Uterus (tissue), 4 donors: ENCODE results near the gene NUTM1. TPM values are rescaled to one million over a fixed set of nuclear protein-coding genes. Genes with fewer than 3 reads are reported as not detected.

Experiments
- DNase-seq, 2 donors: peaks; one replicate each; pipeline ENCODE4 v3.0.0-alpha.2; 2019 to 2020
- H3K27ac ChIP-seq, 2 donors: fragments of 200-600 bp; sonication (generic); 1 replicate in 1 of 2; 2 replicates in 1 of 2; pipeline ENCODE4 v1.5.1; 2016 to 2018
- H3K27me3 ChIP-seq, 2 donors: fragments of 200-600 bp; sonication (generic); one replicate each; pipeline ENCODE4 v1.5.1; 2018 to 2019; ENCODE audit warnings: control low read depth in 1 of 2
- H3K36me3 ChIP-seq, 2 donors: fragments of 200-600 bp; sonication (generic); one replicate each; pipeline ENCODE4 v1.5.1; 2019; ENCODE audit warnings: control low read depth in 1 of 2
- H3K4me1 ChIP-seq, 2 donors: fragments of 200-600 bp; sonication (generic); one replicate each; pipeline ENCODE4 v1.5.1; 2018 to 2019; ENCODE audit warnings: control low read depth in 1 of 2
- H3K4me3 ChIP-seq, 2 donors: fragments of 200-600 bp; sonication (generic); 1 replicate in 1 of 2; 2 replicates in 1 of 2; pipeline ENCODE4 v1.5.1; 2018 to 2019; ENCODE audit warnings: mild to moderate bottlenecking in 1 of 2
- H3K9me3 ChIP-seq, 2 donors: fragments of 200-600 bp; sonication (generic); one replicate each; pipeline ENCODE4 v1.5.1; 2019; ENCODE audit warnings: control low read depth in 1 of 2
- POLR2A ChIP-seq, 2 donors: fragments of 450-650 bp; IDR thresholded peaks; one replicate each; pipeline ENCODE4 v1.6.1; 2016; ENCODE audit warnings: antibody characterized with exemption in 2 of 2, mild to moderate bottlenecking in 1 of 2, moderate library complexity in 1 of 2
- intact Hi-C: fragments of 100-400 bp; cut with DNase I; formaldehyde crosslinking; loops from one replicate; pipeline ENCODE4 v1.15.1; 2023; ENCODE audit warnings: low total_unique reads
- total RNA-seq, 4 donors: library from RNA; depleted of rRNA in 3 of 4; stranded (reverse); fragments of >200 nt in 3 of 4; gene quantifications; one replicate each; pipeline versions ENCODE4 v1.1.0 to v1.2.4, GENCODE V29; 2014 to 2023
- TF ChIP-seq, protein P1 (sequence below), 4 experiments: fragments of 200-600 bp in 2 of 4; fragments of 450-650 bp in 2 of 4; sonication (generic) in 2 of 4; IDR thresholded peaks; one replicate each; pipeline ENCODE4 v1.5.1; 2016 to 2019; ENCODE audit warnings: antibody characterized with exemption in 4 of 4, mild to moderate bottlenecking in 2 of 4, moderate library complexity in 1 of 4
- donor health status: DM: yes; HTN: yes; CAD: no.

NUTM1 gene
- total RNA-seq, 4 donors from 2014 or later: not detected

DNA sequence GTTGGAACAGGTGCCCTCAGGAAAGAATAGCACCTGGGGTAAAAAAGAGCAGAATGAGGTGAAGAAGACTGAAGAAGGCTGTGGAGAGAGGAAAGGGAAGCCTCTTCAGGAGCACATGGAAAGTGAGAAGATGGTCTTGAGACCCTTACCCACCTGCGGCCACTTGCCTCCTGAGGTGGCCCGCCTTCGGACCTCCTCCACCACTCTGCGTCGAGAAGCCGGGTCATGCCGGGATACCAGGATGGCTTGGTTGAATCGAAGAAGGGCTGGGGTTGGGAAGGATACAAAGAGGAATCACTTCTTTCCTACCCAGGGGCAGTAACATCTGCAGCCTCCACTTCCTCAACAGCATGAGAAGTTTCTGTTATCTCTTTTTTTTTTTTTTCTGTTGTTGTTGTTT lies 20.9 kb downstream of the NUTM1 start:
- H3K27ac ChIP-seq: no peak overlapping the region
- no peaks in the 10 kb centered on the region for H3K9me3 ChIP-seq
- no peak for DNase-seq
- no peaks in the 10 kb centered on the region for H3K36me3 ChIP-seq
- H3K4me3 ChIP-seq: no peak overlapping the region
- no peaks in the 10 kb centered on the region for H3K27me3 ChIP-seq
- TF ChIP-seq, protein P1, sequence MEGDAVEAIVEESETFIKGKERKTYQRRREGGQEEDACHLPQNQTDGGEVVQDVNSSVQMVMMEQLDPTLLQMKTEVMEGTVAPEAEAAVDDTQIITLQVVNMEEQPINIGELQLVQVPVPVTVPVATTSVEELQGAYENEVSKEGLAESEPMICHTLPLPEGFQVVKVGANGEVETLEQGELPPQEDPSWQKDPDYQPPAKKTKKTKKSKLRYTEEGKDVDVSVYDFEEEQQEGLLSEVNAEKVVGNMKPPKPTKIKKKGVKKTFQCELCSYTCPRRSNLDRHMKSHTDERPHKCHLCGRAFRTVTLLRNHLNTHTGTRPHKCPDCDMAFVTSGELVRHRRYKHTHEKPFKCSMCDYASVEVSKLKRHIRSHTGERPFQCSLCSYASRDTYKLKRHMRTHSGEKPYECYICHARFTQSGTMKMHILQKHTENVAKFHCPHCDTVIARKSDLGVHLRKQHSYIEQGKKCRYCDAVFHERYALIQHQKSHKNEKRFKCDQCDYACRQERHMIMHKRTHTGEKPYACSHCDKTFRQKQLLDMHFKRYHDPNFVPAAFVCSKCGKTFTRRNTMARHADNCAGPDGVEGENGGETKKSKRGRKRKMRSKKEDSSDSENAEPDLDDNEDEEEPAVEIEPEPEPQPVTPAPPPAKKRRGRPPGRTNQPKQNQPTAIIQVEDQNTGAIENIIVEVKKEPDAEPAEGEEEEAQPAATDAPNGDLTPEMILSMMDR (IDR thresholded peaks at IDR 0.05): no peak
- TF ChIP-seq POLR2A (IDR thresholded peaks at IDR 0.05): no peak
- intact Hi-C loops: no loop called here
- H3K4me1 ChIP-seq: no peaks in the 10 kb centered on the region

DNA sequence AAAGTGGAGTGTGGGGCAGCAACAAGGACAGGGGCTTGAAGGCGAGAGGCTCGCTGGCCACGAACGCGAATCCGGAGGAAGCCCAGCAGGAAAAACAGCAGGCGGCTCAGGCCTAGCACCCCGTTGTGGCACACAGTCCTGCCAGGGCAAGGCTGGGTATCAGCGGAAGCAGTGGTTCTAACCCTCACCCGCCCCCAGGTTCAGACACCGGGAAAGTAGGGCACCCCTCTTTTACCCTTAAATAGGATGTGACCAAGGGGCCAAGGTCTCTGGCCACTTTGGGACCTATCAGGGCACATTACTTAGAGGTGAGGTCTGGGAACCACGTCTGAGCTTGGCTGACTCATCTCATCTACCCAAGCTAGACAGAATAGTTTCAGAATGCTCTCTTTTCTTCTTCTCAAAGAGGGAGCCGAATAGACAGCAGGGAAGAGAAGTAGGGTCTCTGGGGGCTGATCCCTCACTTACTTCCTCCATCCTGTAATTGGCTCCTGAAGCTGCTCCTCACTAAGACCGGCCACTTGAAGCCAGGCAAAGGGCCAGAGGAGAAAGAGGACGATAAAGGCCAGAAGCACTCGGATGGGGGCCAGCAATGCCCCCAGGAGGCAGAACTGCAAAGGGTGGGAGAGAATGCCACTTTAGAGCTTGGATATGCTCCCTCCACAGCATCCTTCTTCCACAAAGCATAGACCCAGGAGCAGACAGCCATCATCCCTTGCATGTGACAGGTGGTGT lies 22.1 kb downstream of the NUTM1 start:
- Histone ChIP-seq H3K4me1 (no peaks in the 10 kb centered on the region), H3K4me3 (no peak overlapping the region), H3K27ac (peak overlapping the region; percentile 95 to 98), H3K36me3 (no peaks in the 10 kb centered on the region), H3K27me3 (no peaks in the 10 kb centered on the region), H3K9me3 (no peaks in the 10 kb centered on the region)
- DNase-seq: no peak
- intact Hi-C loops: no loop called here
- TF ChIP-seq, protein P1 (IDR thresholded peaks at IDR 0.05): no peak

DNA sequence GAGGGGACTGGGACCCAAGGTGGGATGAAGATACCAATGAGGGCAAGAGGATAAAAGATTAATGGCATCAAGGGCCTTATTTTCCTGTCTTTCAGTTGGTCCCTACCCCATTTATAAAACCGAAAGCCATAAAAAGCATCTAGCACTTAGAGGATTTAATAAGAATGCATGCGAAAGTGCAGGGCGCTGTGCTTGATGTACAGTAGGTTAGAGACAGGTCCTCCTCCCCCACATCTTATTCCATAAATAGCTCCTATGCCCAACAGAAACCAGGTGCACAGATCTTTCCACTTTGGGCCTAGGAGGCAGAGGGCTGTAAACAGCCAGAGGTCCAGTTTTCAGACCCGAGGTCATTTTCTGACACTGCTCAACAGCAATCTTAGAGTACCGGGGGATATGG lies 22.7 kb downstream of the NUTM1 start:
- Histone ChIP-seq H3K36me3 (no peaks in the 10 kb centered on the region), H3K27me3 (no peaks in the 10 kb centered on the region), H3K4me3 (peak overlapping the region; percentile 89 to 97), H3K4me1 (no peaks in the 10 kb centered on the region), H3K9me3 (no peaks in the 10 kb centered on the region), H3K27ac (peak overlapping the region; percentile 95 to 98)
- intact Hi-C loops: no loop called here
- DNase-seq: no peak
- TF ChIP-seq, protein P1 (IDR thresholded peaks at IDR 0.05): no peak
- TF ChIP-seq POLR2A (IDR thresholded peaks at IDR 0.05): no peak

DNA sequence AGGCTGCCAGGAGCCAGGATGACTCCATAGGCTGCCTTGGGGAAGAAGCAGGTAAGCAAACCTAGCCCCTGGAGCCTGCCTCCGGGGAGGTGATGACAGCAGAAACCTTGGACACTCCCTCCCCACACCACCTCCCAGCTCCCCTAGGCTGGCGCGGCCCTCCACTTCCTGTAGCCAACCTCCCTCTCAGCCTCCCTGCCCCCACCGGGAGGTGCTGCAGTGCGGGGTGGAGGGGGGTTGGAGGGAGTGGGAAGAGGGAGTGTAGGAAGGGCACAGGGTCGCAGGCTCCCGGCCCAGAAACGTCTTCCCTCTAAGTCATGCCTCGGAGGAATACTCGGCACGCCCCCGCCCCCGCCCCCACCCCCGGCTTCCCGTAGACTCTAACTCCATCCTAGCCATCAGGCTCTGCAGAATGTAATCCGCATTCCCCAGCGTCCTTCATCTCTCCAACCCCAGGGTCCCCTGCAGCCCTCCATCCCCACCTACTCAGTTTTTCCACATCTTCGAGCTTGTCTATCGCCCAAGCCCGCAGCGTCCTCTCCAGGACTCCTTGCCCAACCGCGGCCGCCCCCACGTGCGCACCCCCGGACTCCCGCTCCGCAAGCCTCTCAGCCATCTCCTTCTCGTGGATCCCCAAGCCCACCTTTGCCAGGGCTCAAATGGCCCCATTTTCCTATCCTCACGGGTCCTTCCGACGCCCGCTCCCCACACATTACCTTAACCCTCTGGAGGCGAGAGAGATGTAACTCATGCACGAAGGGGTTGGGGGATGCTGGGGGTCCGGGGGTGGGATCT lies 23.4 kb downstream of the NUTM1 start:
- no peak for TF ChIP-seq POLR2A (IDR thresholded peaks at IDR 0.05)
- TF ChIP-seq, protein P1 (IDR thresholded peaks at IDR 0.05): no peak
- intact Hi-C loops: no loop called here
- DNase-seq: peak; percentile 59 to 63

More for the DNA sequence above, 23.4 kb downstream of the NUTM1 start:
- no peaks in the 10 kb centered on the region for H3K36me3 ChIP-seq
- H3K27ac ChIP-seq: peak overlapping the region; percentile 95 to 98
- H3K4me3 ChIP-seq: peak overlapping the region; percentile 89 to 97
- H3K27me3 ChIP-seq: no peaks in the 10 kb centered on the region
- no peaks in the 10 kb centered on the region for H3K9me3 ChIP-seq
- H3K4me1 ChIP-seq: no peaks in the 10 kb centered on the region
